NOMO-1 (cell line): ENCODE measurements around the gene MTMR2.

ENCODE experiments used
- DNase-seq, 2 experiments: peaks; one replicate each; lab custom pipeline; 2025; ENCODE audit not compliant: unreplicated experiment in 2 of 2; lab: John Stamatoyannopoulos, UW

Gene MTMR2

DNA sequence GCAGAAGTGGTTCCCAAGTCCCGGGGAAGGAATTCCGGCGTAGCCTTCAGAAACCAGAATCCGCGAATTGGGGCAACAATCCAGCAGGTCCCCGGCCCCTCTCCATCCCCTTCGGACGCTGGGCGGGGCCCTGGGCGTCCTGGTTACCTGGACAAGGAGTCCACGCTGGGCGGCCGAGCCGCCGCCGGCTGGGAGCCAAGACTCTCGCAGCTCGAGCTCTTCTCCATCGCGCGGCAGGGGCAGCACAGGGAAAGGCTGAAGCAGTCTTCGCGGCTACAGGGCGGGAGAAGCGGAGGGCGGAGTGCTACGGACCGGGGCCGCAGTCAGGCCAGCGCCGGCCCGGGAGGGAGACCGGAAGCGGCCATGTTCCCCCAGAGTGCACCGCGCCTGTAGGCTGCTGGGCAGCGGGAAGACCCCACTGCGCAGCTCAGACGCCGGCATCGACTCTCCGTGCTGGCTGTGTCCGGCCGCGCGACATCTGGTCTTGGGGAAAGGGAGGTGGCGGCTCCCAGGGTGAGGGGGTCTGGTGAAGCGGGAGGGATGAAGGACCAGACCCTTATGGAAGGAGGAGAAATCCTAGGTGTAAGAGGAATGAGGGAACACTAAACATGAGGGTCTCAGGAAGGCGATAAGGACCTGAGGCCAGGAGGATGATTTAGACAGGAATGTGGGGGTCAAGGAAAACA, at the start of gene MTMR2:
Gene MTMR2, minus strand, starts transcription at position 380 of the 686 bp plus-strand sequence. Its CDS starts 153 bp downstream, at position 227.
- peak; percentile 39 to 52 for DNase-seq

DNA sequence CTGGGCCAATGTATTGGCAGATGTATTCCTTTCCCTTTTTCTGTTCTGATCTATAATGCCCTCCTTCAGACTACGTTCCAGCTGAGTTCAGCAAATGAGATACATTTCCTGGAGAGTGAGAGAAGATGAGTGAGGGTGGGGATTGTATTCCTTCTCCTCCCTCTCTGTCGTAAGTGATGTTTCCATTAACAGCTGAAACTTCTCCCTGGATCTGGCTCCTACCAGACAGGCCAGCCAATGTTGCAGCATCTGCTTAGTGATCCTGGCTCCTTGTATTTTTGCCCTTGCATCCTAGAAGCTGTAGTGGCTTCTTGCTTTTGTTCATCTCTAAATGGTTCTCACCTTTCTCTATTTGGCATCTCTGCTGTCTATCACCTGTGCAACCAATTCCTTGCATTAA, 48.2 kb upstream of the MTMR2 start:
- no peak for DNase-seq

DNA sequence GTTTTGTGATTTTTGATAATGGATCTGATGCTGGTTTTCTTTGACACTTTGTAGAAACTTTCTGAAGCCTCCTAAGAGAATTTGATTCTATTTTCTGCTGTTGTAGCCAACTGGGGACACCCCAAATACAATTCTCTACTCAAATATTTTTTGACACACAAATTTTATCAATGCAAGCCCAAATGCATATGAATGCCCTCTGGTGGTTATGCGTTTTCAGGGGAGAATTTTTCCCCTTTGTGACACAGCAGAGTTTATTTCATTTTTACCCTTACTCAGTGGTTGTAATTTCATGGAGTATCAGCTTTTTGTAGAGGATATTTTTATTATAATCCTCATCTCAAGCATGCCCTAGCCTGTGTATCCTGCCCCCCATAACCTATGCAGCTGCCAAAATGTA, 44.7 kb upstream of the MTMR2 start:
- DNase-seq: no peak

- DNase-seq: no peak
Observed at GRCh38 chr11:95964281-95964680, 40.4 kb upstream of the MTMR2 start.

- DNase-seq: no peak
Observed at GRCh38 chr11:95961758-95962157, 37.9 kb upstream of the MTMR2 start.

GRCh38 chr11:95950905-95951304, 27.0 kb upstream of the MTMR2 start:
- DNase-seq: no peak

GRCh38 chr11:95948637-95949036, 24.7 kb upstream of the MTMR2 start:
- no peak for DNase-seq

GRCh38 chr11:95944623-95945022, 20.7 kb upstream of the MTMR2 start:
- no peak for DNase-seq

GRCh38 chr11:95943546-95943945, 19.6 kb upstream of the MTMR2 start:
- DNase-seq: no peak

GRCh38 chr11:95939091-95939490, 15.2 kb upstream of the MTMR2 start:
- DNase-seq: no peak

DNA sequence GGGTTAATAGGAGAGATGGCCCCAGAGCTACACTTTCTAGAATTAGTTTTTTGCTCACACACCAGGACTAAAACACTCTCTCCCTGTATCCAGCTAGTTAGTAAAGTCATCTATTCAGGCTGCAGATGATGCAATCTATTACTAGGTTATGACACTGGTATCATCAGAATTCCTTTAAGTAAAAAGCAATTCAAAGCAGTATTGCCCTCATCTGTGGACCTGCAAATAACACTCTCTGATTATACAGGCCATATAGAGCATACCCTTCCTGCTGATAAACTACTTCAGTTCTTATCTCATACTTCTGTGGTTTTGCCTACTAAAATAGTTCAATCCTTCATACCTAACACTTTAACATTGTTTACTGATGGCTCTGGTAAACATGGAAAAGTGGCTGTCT, 13.5 kb upstream of the MTMR2 start:
- no peak for DNase-seq

- DNase-seq: no peak
Observed at GRCh38 chr11:95933594-95933993, 9.7 kb upstream of the MTMR2 start.

DNA sequence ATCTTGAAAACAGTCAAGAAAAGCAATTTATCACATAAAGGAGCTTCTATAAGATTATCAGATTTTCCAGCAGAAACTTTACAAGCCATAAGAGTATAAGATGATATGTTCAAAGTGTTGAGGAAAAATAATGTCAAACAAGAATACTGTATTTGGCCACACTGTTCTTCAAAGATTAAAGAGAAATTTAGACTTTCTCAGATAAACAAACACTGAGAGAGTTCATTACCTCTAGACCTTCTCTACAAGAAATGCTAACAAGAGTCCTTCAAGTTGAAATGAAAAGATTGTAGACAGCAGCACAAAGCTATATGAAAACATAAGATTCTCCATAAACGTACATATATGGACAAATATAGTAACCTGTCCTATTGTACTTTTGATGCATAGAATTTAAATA, 8.0 kb upstream of the MTMR2 start:
- DNase-seq: no peak

DNA sequence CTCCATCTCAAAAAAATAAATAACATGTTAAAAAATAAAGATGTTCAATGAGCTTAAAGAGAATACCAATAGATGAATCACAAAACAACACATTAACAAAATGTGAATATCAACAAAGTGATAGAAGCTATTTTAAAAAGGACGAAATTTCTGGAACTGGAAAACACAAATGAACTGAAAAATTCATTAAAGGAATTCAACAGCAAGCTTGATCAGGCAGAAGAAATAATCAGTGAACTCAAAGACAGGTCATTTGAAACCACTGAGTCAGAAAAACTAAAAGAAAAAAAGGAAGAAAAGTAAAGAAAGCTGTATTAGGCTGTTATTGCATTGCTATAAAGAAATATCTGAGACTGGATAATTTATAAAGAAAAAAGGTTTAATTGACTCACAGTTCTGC, 7.0 kb upstream of the MTMR2 start:
- DNase-seq: no peak

GRCh38 chr11:95926726-95927125, 2.8 kb upstream of the MTMR2 start:
- DNase-seq: no peak

GRCh38 chr11:95925011-95925410, 1.1 kb upstream of the MTMR2 start:
- DNase-seq: peak in 1 of 2 experiments; percentile 19

- no peak for DNase-seq
Observed at GRCh38 chr11:95924414-95924760, 480 bp upstream of the MTMR2 start.

DNA sequence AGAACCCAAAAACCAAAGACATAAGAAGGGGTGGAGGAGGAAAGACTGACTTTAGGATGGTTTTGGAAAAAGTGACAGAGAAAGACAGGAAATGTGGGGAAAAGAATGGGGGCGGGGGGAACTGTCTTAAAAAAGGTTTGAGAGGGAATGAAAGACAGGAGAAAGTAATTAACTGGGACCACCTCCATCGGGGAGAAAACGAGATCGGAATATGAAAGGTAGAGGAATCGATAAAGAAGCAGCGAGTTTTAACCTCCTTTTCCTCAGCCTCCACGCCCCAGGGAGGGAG, 524 bp downstream of the MTMR2 start:
- DNase-seq: no peak

DNA sequence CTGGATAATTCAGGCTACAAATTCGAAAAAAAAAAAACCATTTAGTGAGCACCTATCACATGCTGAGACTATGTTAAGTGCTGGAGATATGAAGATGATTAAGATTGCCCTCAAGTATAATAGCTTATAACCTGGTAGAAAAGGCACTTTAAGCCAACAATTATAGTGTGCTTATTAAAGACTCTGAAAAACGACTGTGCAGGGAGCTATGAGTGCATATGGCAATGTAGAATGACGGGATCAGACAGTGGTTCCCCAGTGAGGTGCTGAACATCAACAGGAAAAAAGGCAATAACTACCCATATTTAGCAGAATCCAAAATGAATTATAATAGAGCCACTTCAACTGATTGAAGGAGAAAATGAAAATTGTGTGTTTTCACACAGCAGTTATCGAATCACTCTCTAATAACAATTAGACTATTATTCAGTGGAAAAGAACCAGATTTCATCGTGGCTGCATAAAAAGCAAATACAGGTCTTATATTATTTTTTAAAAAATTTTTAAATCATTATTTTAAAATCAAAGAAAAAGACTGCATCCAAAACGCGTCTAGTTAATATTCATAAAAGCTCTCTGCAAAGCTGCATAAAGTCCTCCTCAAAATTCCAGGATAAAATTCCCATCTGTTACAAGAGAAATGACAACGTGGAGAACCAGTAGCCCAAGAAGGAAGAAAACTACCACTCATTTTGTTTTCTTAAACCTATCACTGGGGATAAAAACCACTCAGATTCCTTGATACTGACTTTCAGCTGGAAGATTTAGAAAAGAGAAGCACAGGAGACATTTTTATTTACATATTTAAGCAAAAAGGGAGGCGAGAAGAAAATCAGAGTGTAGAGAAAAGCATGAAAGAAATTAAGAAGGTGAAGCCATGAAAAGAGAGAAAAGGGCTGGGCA, 1.1 kb downstream of the MTMR2 start:
- DNase-seq: no peak

GRCh38 chr11:95922099-95922498, 1.8 kb downstream of the MTMR2 start:
- DNase-seq: no peak

DNA sequence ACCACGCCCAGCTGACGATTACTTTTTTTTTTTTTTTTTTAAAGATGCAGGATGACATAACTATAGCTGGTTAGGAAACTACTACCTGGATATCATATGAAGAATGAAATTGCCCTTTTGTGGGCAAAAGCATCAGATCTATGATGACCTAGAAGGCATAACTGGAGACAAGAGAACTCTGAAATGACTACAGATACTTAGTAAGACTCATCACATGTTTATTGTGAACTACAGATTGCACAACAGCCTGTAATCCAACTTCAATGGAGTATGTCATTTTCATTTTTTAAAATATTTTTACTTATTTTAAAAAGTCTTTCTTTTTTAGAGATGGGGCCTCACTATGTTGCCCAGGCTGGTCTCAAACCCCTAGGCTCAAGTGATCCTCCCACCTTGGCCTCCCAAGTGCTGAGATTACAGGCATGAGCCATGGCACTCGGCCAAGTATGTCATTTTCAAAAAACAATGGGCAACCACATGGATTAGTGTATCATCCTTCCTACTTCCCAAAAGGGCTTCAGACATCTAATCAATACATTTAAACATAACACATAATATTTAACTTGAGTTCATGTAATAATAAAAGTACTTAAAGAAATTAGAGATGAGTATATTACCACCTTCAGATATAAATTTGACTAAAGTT, 3.3 kb downstream of the MTMR2 start:
- no peak for DNase-seq

DNA sequence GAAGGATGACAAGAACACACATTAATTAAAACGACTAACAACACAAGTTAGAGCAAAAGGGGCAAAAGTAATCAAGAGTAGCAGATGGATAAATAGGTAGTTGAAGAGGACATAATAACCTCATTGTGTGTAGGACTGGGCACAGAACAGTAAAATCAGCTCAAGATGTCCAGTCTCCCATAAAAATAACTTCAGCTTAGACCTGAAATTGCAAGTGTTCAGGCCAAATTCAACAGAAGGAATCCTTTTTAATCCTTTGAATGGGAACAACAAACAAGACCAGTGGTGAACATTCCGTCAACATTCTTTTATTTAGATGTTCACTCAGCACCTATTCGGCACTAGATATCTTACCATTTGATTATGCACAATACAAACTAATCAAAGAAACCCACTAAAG, 4.4 kb downstream of the MTMR2 start:
- no peak for DNase-seq
